ENCODE data around the gene PAX8.

PAX8 gene

DNA sequence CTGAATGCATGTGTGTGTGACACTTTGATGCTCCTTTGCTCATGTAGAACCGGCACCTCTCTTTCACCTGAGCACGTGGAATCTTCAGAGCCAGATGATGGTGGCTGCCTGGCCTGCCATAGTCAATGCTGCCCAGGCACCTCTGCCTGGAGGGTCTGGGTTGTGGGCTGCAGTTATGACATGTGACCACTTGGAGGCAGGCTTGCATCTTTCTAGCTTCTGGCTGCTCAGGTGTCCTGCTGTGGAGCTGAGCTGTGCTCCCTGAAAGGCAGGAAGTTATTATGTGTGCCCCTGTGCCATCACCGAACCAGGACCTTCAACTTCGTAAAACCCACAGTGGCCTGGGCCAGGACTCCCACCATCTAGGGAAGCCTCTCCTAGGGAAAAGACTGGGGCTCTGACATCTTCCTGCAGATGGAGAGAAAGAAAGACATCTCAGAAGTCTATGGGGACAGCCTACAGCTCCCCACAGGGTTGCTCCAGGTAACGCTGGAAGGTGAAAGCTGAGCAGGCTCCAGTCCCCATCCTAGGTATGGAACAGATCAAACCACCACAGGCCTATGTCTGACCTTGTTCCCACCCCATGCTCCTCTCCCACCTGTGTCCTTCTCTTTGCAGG lies 74.7 kb downstream of the PAX8 start:
- H3K9ac ChIP-seq (ENCODE audit: low read length): no peak overlapping the region
- H3K4me3 ChIP-seq (ENCODE audit: low read depth in 1 of 2, low read length in 2 of 2): no peak overlapping the region
- no peaks in the 10 kb centered on the region for H3K9me3 ChIP-seq (ENCODE audit: low read length)
- H3K27me3 ChIP-seq (ENCODE audit: control insufficient read depth in 1 of 2, insufficient read depth in 2 of 2, low read length in 2 of 2): no peaks in the 10 kb centered on the region
- H3K27ac ChIP-seq (ENCODE audit: low read depth, low read length): no peak overlapping the region
- no peaks in the 10 kb centered on the region for H3K4me1 ChIP-seq (ENCODE audit: insufficient read depth, low read length)
- no peaks in the 10 kb centered on the region for H3K36me3 ChIP-seq (ENCODE audit: insufficient read depth, low read length)

DNA sequence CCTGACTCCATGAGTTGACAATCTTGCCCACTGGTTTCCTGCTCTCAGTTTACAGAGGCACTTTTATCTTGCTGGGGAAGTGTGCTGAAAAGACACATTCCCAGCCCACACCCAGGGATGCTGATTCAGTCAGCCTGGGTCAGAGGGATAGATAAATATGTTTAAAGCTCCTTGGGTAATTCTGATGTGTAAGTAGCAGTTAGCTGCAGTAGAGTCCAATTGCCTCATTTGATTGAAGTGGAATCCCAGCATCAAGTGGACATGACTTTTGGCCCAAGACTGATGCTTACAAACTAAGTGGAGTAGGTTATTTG lies 75.5 kb downstream of the PAX8 start:
- no peak overlapping the region for H3K9ac ChIP-seq (ENCODE audit: low read length)

GRCh38 chr2:113202305-113203216 lies 76.2 kb downstream of the PAX8 start:
- H3K36me3 ChIP-seq (ENCODE audit: insufficient read depth, low read length): no peaks in the 10 kb centered on the region
- H3K4me1 ChIP-seq (ENCODE audit: insufficient read depth, low read length): no peaks in the 10 kb centered on the region
- no peak overlapping the region for H3K4me3 ChIP-seq (ENCODE audit: low read depth in 1 of 2, low read length in 2 of 2)
- no peaks in the 10 kb centered on the region for H3K9me3 ChIP-seq (ENCODE audit: low read length)
- no peak overlapping the region for H3K9ac ChIP-seq (ENCODE audit: low read length)
- H3K27me3 ChIP-seq (ENCODE audit: control insufficient read depth in 1 of 2, insufficient read depth in 2 of 2, low read length in 2 of 2): no peaks in the 10 kb centered on the region
- H3K27ac ChIP-seq (ENCODE audit: low read depth, low read length): no peak overlapping the region

More for the DNA sequence above, 75.5 kb downstream of the PAX8 start:
- Histone ChIP-seq H3K27ac (ENCODE audit: low read depth, low read length) (no peak overlapping the region), H3K9me3 (ENCODE audit: low read length) (no peaks in the 10 kb centered on the region), H3K36me3 (ENCODE audit: insufficient read depth, low read length) (no peaks in the 10 kb centered on the region), H3K4me1 (ENCODE audit: insufficient read depth, low read length) (no peaks in the 10 kb centered on the region), H3K27me3 (ENCODE audit: control insufficient read depth in 1 of 2, insufficient read depth in 2 of 2, low read length in 2 of 2) (no peaks in the 10 kb centered on the region), H3K4me3 (ENCODE audit: low read depth in 1 of 2, low read length in 2 of 2) (no peak overlapping the region)

DNA sequence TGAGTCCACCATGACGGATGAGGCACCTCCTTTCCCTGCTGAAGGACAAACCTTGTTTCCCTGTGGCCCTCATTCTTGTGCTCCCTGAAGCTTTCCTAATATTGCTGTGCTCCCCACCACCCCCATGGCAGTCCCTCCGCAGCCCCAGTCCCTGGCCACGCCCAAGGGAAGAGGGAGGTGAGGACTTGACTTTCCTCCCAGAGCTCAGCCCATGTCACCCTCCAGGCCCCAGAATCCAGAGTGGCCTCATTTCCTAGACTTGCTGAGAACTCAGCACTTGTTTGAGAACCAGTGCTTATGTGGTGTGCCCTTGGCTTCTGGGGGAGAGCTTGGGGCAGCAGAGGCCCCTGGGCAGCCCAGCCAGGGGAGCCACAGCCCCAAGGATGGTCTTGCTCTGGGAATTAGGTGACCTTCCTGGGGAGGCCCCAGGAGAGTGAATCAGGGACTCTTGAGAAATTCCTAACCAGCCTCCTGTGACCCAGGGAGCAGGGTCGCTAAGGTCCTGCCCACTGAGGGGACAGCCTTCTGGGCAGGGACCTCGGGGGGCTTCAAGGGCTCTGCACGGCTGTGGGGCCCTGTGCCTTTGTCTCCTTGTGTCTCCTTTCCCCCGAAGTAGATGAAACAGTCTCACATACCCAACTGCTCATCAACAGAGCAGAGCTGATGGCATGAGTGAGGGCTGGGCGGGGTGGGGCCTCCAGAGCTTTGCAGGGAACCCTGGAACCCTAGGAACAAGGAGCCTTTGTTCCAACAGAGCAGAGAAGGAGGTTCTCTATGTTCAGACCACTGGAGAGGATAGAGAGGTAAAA lies 77.0 kb downstream of the PAX8 start:
- H3K4me1 ChIP-seq (ENCODE audit: insufficient read depth, low read length): no peaks in the 10 kb centered on the region

GRCh38 chr2:113200736-113201490 lies 77.8 kb downstream of the PAX8 start:
- Histone ChIP-seq H3K27ac (ENCODE audit: low read depth, low read length) (no peak overlapping the region), H3K4me3 (ENCODE audit: low read depth in 1 of 2, low read length in 2 of 2) (no peak overlapping the region)

More for the DNA sequence above, 77.0 kb downstream of the PAX8 start:
- Histone ChIP-seq H3K9me3 (ENCODE audit: low read length) (no peaks in the 10 kb centered on the region), H3K36me3 (ENCODE audit: insufficient read depth, low read length) (no peaks in the 10 kb centered on the region), H3K4me3 (ENCODE audit: low read depth in 1 of 2, low read length in 2 of 2) (no peak overlapping the region), H3K27ac (ENCODE audit: low read depth, low read length) (no peak overlapping the region), H3K27me3 (ENCODE audit: control insufficient read depth in 1 of 2, insufficient read depth in 2 of 2, low read length in 2 of 2) (no peaks in the 10 kb centered on the region), H3K9ac (ENCODE audit: low read length) (no peak overlapping the region)

GRCh38 chr2:113200236-113200635 lies 78.5 kb downstream of the PAX8 start:
- Histone ChIP-seq H3K27me3 (ENCODE audit: control insufficient read depth in 1 of 2, insufficient read depth in 2 of 2, low read length in 2 of 2) (no peaks in the 10 kb centered on the region), H3K27ac (ENCODE audit: low read depth, low read length) (no peak overlapping the region), H3K4me1 (ENCODE audit: insufficient read depth, low read length) (no peaks in the 10 kb centered on the region), H3K9ac (ENCODE audit: low read length) (no peak overlapping the region), H3K36me3 (ENCODE audit: insufficient read depth, low read length) (no peaks in the 10 kb centered on the region), H3K9me3 (ENCODE audit: low read length) (no peaks in the 10 kb centered on the region), H3K4me3 (ENCODE audit: low read depth in 1 of 2, low read length in 2 of 2) (no peak overlapping the region)

More at GRCh38 chr2:113200736-113201490, 77.8 kb downstream of the PAX8 start:
- Histone ChIP-seq H3K27me3 (ENCODE audit: control insufficient read depth in 1 of 2, insufficient read depth in 2 of 2, low read length in 2 of 2) (no peaks in the 10 kb centered on the region), H3K4me1 (ENCODE audit: insufficient read depth, low read length) (no peaks in the 10 kb centered on the region), H3K9ac (ENCODE audit: low read length) (no peak overlapping the region), H3K9me3 (ENCODE audit: low read length) (no peaks in the 10 kb centered on the region), H3K36me3 (ENCODE audit: insufficient read depth, low read length) (no peaks in the 10 kb centered on the region)

GRCh38 chr2:113198790-113199612 lies 79.7 kb downstream of the PAX8 start:
- no peaks in the 10 kb centered on the region for H3K4me1 ChIP-seq (ENCODE audit: insufficient read depth, low read length)
- no peaks in the 10 kb centered on the region for H3K9me3 ChIP-seq (ENCODE audit: low read length)
- no peak overlapping the region for H3K9ac ChIP-seq (ENCODE audit: low read length)
- no peaks in the 10 kb centered on the region for H3K27me3 ChIP-seq (ENCODE audit: control insufficient read depth in 1 of 2, insufficient read depth in 2 of 2, low read length in 2 of 2)
- no peak overlapping the region for H3K27ac ChIP-seq (ENCODE audit: low read depth, low read length)
- peak overlapping the region; percentile 38 to 59 for H3K4me3 ChIP-seq (ENCODE audit: low read depth in 1 of 2, low read length in 2 of 2)
- H3K36me3 ChIP-seq (ENCODE audit: insufficient read depth, low read length): no peaks in the 10 kb centered on the region

DNA sequence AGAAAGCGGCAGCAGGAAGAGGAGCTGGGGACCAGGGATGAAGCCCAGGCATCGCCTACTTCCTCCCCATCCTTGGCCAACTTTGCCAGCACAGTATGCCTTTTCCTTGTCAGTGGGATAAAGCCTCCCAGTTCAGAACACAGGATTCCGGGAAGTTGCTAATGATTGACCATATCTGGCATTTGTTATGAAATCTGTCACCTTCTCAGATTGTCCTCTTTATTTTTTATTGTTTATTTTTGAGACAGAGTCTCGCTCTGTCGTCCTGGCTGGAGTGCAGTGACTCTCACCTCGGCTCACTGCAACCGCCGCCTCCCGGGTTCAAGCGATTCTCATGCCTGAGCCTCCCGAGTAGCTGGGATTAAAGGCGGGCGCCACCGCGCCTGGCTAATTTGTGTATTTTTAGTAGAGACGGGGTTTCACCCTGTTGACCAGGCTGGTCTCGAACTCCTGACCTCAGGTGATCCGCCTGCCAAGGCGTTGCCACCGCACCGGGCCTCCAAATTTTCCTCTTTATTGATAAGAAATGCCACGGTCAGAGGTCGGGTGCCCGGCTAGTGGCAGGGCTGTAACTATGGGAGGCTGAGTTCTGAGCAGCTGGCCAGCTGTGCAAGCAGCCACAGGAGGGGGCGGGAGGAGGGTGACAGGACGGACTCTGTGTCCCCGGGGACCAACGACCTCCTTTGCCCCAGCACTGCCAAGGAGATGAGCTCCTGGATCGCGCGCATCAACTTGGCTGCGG lies 80.5 kb downstream of the PAX8 start:
- no peak overlapping the region for H3K9ac ChIP-seq (ENCODE audit: low read length)
- H3K9me3 ChIP-seq (ENCODE audit: low read length): no peaks in the 10 kb centered on the region
- H3K4me1 ChIP-seq (ENCODE audit: insufficient read depth, low read length): no peaks in the 10 kb centered on the region
- no peaks in the 10 kb centered on the region for H3K36me3 ChIP-seq (ENCODE audit: insufficient read depth, low read length)
- H3K27ac ChIP-seq (ENCODE audit: low read depth, low read length): no peak overlapping the region
- peak overlapping the region; percentile 38 to 59 for H3K4me3 ChIP-seq (ENCODE audit: low read depth in 1 of 2, low read length in 2 of 2)
- no peaks in the 10 kb centered on the region for H3K27me3 ChIP-seq (ENCODE audit: control insufficient read depth in 1 of 2, insufficient read depth in 2 of 2, low read length in 2 of 2)

DNA sequence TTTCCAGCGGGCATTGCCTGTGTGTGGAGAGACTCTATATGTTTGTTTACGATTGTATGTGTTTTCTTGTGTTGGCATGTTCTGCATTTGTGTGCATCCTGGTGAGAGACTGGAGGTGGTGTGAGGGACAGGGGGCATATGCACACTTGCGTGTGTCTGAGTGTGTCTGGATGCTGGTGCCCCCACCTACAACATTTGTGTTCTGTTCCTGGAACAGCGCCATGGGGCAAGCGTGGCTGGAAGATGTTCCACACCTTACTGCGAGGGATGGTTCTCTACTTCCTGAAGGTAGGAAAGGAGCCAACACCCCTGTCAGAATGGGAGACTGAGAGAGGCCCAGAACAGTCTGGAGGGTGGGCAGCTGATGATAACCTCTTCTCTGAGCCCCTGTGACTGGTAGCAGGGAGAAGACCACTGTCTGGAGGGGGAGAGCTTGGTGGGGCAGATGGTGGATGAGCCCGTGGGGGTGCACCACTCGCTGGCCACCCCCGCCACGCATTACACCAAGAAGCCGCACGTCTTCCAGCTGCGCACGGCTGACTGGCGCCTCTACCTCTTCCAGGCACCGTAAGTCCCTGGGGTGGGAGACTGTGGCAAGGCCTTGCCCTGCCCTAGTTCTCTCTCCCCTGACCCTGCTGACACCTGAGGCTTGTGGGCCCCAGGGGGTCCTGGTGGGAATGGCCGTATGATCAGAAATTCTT lies 81.2 kb downstream of the PAX8 start:
- no peaks in the 10 kb centered on the region for H3K4me1 ChIP-seq (ENCODE audit: insufficient read depth, low read length)
- H3K27ac ChIP-seq (ENCODE audit: low read depth, low read length): no peak overlapping the region
- no peaks in the 10 kb centered on the region for H3K9me3 ChIP-seq (ENCODE audit: low read length)
- no peaks in the 10 kb centered on the region for H3K27me3 ChIP-seq (ENCODE audit: control insufficient read depth in 1 of 2, insufficient read depth in 2 of 2, low read length in 2 of 2)
- H3K36me3 ChIP-seq (ENCODE audit: insufficient read depth, low read length): no peaks in the 10 kb centered on the region
- H3K4me3 ChIP-seq (ENCODE audit: low read depth in 1 of 2, low read length in 2 of 2): no peak overlapping the region
- H3K9ac ChIP-seq (ENCODE audit: low read length): no peak overlapping the region

Data from muscle layer of colon (tissue), 2 donors.